ENCODE data around the gene NECAB3.
A peak's percentile ranks its signal among the peaks of the same experiment; 100 is the strongest.

The NECAB3 gene

GRCh38 chr20:33676652-33677645 is 2.7 kb upstream of the NECAB3 start:
- DNase-seq, result no peak

GRCh38 chr20:33676121-33676520 is 1.9 kb upstream of the NECAB3 start:
- DNase-seq, result no peak

GRCh38 chr20:33675136-33675959 is 1.1 kb upstream of the NECAB3 start:
- no peak for DNase-seq

- DNase-seq, result no peak
Measured at GRCh38 chr20:33673410-33674293, 576 bp downstream of the NECAB3 start.

- DNase-seq, result no peak
Measured at GRCh38 chr20:33673114-33673409, 1.2 kb downstream of the NECAB3 start.

- no peak for DNase-seq
Measured at GRCh38 chr20:33672426-33673113, 1.7 kb downstream of the NECAB3 start.

- DNase-seq, result no peak
Measured at GRCh38 chr20:33671573-33672288, 2.5 kb downstream of the NECAB3 start.

GRCh38 chr20:33670715-33671499 is 3.3 kb downstream of the NECAB3 start:
- no peak for DNase-seq

- DNase-seq, result no peak
Measured at GRCh38 chr20:33669873-33670640, 4.2 kb downstream of the NECAB3 start.

GRCh38 chr20:33669224-33669623 is 5.0 kb downstream of the NECAB3 start:
- DNase-seq, result no peak

GRCh38 chr20:33668466-33669155 is 5.6 kb downstream of the NECAB3 start:
- no peak for DNase-seq

GRCh38 chr20:33667676-33668465 is 6.4 kb downstream of the NECAB3 start:
- DNase-seq, result peak; percentile 43 to 74

- no peak for DNase-seq
Measured at GRCh38 chr20:33667245-33667675, 7.0 kb downstream of the NECAB3 start.

- DNase-seq, result peak; percentile 93 to 98
Measured at GRCh38 chr20:33666293-33667244, 7.7 kb downstream of the NECAB3 start, which contains the start of gene ACTL10. Gene ACTL10, plus strand, starts transcription at chr20:33666943. Its CDS starts 555 bp downstream, at chr20:33667498.

GRCh38 chr20:33664762-33665144 is 9.5 kb downstream of the NECAB3 start:
- no peak for DNase-seq

- DNase-seq, result no peak
Measured at GRCh38 chr20:33664085-33664761, 10.0 kb downstream of the NECAB3 start.
